ENCODE measurements around the gene EPHA1.
"Not testable (repeated sequence)": the region's sequence is repeated elsewhere in the genome, so short reads cannot be mapped to it uniquely, and the experiment has no call there.

Gene EPHA1

DNA sequence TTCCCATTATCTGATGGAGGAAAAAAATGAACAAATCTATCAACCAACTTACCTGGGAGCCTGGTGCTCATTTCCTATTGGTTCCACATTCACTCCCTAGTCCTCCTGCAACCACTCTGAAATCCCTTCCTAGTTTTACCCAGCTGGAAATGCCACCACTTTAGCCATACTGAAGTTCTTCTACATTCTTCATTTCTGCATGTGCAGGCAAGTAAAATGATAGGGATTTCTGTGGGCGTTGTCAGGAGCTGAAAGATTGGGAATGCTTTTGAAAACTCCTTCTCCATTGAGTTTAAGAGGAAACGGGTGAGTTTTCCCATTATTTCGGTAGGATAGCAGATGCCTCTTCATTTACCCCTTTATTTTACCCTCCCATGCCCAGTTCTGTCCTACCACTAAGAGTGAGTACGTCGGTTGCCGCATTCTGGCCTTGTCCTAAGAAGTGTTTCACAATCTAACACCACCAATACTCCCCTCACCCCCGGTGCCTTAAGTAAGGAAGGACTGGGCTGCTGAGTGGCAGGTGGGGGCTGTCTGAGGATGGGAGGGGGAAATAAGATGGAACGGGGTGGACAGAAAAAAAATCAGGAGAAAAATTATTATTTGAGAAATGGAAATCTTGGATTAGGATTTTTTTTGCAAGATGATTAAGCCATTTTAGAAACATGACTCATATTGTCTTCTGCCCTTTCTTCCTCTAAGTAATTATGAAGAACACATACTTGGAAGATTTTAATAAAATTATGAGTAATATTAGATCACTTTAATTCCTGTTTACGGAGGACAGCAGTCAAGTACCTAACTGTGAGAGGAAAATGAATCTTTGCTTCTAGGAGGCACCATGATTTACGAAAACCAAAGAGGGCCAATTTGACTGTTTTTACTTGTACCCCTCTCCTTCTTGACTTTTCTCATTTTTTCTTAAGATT lies 21.4 kb upstream of the EPHA1 start:
- no peak for ATAC-seq

GRCh38 chr7:143426479-143427142 lies 18.0 kb upstream of the EPHA1 start:
- ATAC-seq = peak in 1 of 2 donors; percentile 17

DNA sequence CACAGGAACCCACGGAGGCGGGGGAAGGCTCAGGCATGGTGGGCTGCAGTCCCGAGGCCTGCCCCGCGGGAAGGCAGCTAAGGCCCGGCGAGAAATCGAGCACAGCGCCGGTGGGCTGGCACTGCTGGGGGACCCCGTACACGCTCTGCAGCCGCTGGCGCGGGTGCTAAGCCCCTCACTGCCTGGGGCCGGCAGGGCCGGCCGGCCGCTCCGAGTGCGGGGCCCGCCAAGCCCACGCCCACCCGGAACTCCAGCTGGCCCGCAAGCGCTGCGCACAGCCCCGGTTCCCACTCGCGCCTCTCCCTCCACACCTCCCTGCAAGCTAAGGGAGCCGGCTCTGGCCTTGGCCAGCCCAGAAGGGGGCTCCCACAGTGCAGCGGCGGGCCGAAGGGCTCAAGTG lies 15.8 kb upstream of the EPHA1 start:
- ATAC-seq = not testable (repeated sequence)

DNA sequence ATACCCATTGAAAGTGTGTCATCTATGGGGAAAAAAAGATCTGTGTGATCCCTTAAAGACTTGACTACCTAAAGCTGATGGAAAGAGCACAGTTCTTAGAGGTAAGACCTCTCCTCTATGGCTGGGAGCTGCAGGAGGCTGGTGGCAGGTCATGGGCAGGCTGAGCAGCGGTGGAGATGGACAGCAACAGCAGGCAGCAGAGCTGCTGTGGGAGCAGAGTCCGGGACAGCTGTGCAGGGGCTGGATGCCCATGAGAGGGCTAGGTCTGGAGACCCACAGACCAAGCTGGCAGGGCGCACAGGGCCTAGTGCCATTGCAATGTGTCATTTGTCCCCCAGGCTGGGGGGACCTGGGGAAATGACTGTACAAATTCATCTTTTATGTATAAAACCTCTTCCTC lies 13.4 kb upstream of the EPHA1 start:
- ATAC-seq = no peak

DNA sequence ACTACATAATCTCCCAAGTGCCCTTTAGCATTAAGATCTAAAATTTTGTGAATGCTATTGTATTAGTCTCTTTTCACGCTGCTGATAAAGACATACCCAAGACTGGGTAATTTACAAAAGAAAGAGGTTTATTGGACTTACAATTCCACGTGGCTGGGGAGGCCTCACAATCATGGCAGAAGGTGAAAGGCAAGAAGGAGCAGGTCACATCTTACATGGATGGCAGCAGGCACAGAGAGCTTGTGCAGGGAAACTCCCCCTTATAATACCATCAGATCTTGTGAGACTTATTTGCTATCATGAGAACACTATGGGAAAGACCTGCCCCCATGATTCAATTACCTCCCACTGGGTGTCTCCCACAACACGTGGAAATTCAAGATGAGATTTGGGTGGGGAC lies 12.0 kb upstream of the EPHA1 start:
- ATAC-seq = not testable (repeated sequence)

- ATAC-seq = no peak
Observed at GRCh38 chr7:143419880-143420279, 11.2 kb upstream of the EPHA1 start.

DNA sequence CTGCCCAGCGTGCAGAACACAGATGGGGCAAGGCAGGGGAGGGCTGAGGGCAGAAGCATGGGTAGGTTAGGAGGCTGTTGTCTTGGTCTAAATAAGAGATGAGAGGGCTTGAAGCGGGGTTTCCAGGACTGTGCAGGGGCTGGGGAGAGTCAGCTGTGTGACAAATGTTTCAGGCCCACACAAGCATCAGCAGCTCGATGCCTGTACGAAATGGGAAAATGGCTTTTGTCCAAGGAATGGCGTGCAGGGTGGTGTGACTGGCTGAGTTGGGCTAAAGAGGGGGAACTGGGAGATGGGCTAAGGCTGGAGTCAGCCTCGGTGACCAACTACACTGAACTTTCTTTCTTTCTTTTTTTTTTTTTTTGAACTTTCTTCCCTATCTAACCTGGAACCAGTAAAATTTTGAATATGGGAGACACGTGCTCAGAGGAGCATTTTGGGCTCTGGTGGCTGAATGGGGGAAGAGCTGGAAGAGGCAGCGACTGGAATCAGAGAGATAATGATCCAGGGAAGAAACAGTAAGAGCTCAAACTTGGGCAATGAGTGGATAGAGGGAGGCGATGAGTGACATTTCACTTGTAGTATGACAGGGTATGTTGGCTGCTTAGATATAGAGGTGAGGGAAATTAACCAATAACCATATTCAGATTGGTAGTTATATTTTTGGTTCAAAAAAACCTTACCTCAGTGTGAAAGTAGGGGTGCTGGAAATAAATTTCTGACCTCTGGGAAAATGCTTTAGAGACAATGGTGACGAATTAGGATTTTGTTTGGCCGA lies 10.2 kb upstream of the EPHA1 start:
- no peak for ATAC-seq

DNA sequence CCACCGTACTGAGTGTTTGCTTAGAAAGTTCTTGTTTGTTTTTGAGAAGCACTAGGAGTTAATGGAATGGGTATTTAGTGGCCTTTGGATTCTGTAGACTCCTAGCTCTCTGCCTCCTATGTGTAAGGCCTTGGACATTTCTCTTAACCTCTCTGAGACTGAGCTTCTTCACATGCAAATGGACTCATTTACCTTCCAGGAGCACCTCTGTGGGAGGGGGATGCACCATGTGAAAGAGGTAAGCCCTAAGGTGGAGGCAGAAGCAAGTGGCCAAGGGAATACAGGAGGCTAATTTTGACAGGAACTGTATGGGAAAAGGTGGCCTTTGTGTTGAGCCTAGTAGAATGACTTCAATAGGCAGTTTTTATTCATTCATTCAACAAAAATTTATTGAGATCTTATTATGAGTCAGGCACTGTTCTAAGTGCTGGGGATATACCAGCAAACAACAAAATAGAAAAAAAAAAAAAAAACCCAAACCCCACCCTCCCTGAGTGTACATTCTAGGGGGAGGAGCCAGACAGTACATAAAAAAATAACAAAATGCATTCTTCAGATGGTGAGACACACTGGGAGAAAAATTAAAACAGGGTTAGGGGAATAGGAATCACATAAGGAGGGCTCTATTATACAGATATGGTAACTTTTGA lies 9.2 kb upstream of the EPHA1 start:
- ATAC-seq = no peak

- ATAC-seq = no peak
Observed at GRCh38 chr7:143416565-143417149, 8.0 kb upstream of the EPHA1 start.

DNA sequence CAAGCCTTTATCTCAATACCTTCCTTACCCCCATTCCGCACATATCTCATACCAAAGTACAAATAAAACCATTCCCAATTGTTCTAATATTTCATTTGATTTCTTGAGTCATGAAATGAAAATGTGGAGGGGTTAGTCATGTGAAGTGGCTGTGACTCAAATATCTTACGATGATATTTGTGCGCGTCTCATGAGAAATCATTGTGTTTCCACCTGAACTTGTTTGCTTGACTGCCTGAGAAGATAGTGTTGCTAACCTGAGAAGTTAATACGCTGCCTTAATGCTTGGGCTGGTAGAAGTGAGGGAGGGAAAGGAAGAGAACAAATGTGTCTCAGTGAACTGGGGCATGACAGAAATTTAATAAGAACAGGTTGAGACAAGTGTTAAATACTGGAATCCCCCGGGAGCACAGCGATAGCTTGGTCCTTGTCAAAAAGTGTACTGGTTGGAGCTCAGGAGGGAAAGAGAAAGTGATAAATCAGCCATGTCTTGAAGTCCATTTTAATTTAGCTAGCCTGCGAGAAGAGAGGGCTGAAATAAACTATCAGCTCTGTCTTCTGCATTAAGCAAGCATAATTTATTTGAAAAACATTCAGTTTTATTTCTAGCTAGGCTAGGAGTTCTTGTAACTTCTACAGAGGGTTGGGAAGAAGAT lies 7.2 kb upstream of the EPHA1 start:
- ATAC-seq = no peak

- ATAC-seq = not testable (repeated sequence)
Observed at GRCh38 chr7:143415209-143415608, 6.6 kb upstream of the EPHA1 start.

DNA sequence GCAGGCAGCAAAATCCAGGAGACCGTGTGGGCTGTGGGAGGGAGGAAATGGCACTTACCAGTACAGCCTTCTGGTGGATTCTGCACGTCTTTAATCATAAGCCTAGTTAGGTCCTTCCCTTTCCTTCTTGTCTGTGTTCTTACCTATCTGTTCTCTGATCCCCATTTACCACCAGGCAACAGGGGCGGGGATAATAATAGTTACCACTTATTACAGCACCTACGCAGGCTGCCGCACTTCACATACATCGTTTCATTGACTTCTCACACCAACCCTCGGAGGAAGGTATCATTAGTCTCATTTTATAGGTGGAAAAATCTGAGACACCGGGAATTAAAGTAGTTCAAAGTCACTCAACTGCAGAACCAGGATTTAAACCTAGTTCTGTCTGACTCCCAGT lies 4.5 kb upstream of the EPHA1 start:
- no peak for ATAC-seq

DNA sequence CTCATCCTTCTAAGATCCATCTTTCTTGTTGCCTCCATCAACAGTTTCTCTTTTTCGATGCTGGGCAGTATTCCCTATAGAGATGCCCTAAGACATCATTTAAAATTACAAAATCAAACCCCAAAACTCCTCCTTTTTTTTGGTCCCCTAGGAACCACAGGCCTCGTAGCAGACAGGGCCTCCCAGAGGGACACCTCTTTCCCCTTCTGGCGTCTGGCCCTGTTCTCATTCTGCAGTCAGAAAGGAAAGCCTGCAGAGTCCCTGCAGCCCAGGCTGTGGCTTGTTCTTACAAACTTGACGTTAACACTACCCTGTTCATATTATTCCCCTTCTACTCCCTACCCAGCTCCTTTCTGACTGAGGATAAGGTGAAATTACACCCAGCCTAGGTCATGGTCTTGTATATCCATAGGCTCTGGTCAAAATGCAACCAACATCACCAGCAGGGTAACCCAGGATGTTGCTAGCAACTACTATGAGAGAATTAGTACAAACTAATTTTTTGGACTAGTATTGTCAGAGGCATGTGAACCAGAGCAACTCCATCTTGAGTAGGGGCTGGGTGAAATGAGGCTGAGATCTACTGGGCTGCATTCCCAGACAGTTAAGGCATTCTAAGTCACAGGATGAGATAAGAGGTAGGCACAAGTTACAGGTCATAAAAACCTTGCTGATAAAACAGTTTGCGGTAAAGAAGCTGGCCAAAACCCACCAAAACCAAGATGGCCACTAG lies 3.5 kb upstream of the EPHA1 start:
- ATAC-seq = no peak

GRCh38 chr7:143410521-143411004 lies 1.9 kb upstream of the EPHA1 start:
- no peak for ATAC-seq

- ATAC-seq = peak; percentile 6 to 8
Observed at GRCh38 chr7:143408252-143408685, 387 bp downstream of the EPHA1 start.

GRCh38 chr7:143407287-143408251 lies 1.1 kb downstream of the EPHA1 start:
- peak; percentile 42 to 61 for ATAC-seq

- no peak for ATAC-seq
Observed at GRCh38 chr7:143406002-143406357, 2.7 kb downstream of the EPHA1 start.

DNA sequence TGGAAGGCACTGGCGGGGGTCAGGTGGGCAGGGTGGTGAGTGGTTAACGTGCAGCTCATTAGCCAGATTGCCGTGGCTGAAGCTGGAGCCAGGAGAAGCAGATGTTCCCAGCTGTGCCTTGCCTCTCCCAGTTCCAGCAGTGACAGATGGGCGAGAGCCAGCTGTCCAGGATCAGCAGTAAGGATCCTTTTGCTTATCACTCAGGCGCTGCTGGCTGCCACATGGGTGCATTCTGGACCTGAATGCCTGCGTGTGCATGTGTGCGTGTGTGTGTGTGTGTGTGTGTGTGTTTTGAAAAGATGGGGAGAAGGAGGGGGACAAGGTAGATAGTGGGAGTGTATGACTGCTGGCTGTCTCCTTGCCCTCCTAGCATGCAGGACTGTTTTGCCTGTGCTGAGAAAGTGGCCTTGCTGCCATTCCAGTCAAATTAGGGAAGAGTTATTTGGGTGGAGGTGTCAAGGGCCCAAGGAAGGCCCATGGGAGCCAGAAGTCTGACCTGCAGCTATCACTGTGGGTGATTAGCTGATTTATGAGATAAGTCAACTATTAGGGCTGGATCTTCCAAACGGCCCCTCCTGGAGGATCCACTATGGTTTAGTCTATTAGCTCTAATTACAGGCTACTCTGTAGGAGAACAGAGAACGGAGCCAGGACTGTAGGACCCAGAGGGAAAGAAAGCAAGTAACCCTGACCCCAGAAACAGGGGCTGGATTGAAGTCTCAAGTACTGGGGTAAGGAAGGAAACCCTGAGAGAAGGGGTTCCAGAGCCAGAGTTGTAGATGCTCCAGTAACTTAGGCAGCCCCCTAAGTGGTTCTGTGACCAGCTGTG lies 3.3 kb downstream of the EPHA1 start:
- ATAC-seq = no peak

DNA sequence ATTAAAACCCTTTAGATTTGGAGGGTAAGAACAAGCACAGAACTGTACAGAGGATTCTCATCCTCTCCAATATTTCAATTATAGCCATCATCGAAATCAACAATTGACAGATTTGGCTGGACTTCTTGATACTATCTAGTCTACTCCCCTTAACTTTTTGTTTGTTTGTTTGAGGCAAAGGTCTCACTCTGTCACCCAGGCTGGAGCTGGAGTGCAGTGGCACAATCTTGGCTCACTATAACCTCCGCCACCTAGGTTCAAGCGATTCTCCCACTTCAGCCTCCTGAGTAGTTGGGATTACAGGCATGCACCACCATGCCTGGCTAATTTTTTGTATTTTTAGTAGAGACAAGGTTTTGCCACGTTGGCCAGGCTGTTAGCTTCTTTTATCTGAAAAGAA lies 6.4 kb downstream of the EPHA1 start:
- ATAC-seq = not testable (repeated sequence)

All from activated CD4-positive, CD25-positive, alpha-beta regulatory T cell treated with anti-CD3 and anti-CD28 coated beads, Interleukin-2, amount 50 U/mL, for 24 hours (primary cell).